Measurements from ENCODE around the gene ANKS3.

DNA sequence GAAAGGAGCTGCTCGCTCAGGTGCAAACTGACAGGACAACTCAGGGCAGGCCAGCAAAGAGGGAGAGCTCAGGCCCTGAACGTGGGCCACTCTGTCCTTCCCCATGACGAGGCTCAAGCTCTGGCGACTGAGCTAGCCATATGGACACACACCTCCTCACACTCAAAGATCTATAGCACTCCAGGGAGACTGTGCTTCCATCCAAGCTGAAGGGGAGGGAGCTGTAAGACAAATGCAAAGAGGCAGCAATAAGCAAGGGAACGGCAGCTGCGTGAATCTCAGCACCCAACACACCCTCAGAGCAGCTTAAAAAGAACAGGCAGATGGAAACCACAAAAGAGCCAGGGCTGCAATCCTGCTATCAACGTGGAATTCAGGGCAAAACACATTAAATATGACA is 27.2 kb downstream of the ANKS3 start:
- TF ChIP-seq, protein P1, sequence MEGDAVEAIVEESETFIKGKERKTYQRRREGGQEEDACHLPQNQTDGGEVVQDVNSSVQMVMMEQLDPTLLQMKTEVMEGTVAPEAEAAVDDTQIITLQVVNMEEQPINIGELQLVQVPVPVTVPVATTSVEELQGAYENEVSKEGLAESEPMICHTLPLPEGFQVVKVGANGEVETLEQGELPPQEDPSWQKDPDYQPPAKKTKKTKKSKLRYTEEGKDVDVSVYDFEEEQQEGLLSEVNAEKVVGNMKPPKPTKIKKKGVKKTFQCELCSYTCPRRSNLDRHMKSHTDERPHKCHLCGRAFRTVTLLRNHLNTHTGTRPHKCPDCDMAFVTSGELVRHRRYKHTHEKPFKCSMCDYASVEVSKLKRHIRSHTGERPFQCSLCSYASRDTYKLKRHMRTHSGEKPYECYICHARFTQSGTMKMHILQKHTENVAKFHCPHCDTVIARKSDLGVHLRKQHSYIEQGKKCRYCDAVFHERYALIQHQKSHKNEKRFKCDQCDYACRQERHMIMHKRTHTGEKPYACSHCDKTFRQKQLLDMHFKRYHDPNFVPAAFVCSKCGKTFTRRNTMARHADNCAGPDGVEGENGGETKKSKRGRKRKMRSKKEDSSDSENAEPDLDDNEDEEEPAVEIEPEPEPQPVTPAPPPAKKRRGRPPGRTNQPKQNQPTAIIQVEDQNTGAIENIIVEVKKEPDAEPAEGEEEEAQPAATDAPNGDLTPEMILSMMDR (IDR thresholded peaks at IDR 0.05; ENCODE audit: insufficient read depth, low read length, poor library complexity, severe bottlenecking), result no peak
- no peak for TF ChIP-seq EZH2phosphoT487 (conservative IDR thresholded peaks at IDR 0.05; ENCODE audit: low read length)

All from SU-DHL-6 (cell line).